ENCODE measurements around the gene TIE1.

- TF ChIP-seq POLR2A (IDR thresholded peaks at IDR 0.05) (no peak), CTCF (IDR thresholded peaks at IDR 0.05) (no peak), EP300 (IDR thresholded peaks at IDR 0.05) (no peak)
Observed at GRCh38 chr1:43345120-43345519, 44.3 kb downstream of the TIE1 start.

Data from gastroesophageal sphincter (tissue), 3 donors.